GM19372 (cell line): ENCODE data around the gene ACSL1.
A peak's percentile ranks its signal among the peaks of the same experiment; 100 is the strongest.
"Not testable (repeated sequence)": the region's sequence is repeated elsewhere in the genome, so short reads cannot be mapped to it uniquely, and the experiment has no call there.

Experiments used
- ATAC-seq: cut with Tn5 transposase; IDR thresholded peaks from one replicate; pipeline ENCODE4 v1.9.1; 2021; ENCODE audit warnings: mild to moderate bottlenecking, low read depth, moderate library complexity; ENCODE audit not compliant: unreplicated experiment

ACSL1 gene

GRCh38 chr4:184762100-184762499 is 63.7 kb downstream of the ACSL1 start:
- ATAC-seq = peak; percentile 81

GRCh38 chr4:184760681-184761080 is 65.1 kb downstream of the ACSL1 start:
- ATAC-seq = no peak

GRCh38 chr4:184757810-184758209 is 68.0 kb downstream of the ACSL1 start:
- ATAC-seq = no peak

- ATAC-seq = no peak
Observed at GRCh38 chr4:184756399-184756798, 69.4 kb downstream of the ACSL1 start.

GRCh38 chr4:184755278-184755677 is 70.5 kb downstream of the ACSL1 start:
- ATAC-seq = no peak

GRCh38 chr4:184752496-184753275 is 73.1 kb downstream of the ACSL1 start:
- no peak for ATAC-seq

- ATAC-seq = no peak
Observed at GRCh38 chr4:184751585-184751956, 74.2 kb downstream of the ACSL1 start.

GRCh38 chr4:184750926-184751584 is 74.7 kb downstream of the ACSL1 start:
- no peak for ATAC-seq

- ATAC-seq = no peak
Observed at GRCh38 chr4:184748251-184748652, 77.5 kb downstream of the ACSL1 start.

GRCh38 chr4:184747034-184747830 is 78.5 kb downstream of the ACSL1 start:
- ATAC-seq = no peak

- peak; percentile 47 for ATAC-seq
Observed at GRCh38 chr4:184745831-184746795, 79.7 kb downstream of the ACSL1 start.

- ATAC-seq = no peak
Observed at GRCh38 chr4:184744236-184744635, 81.5 kb downstream of the ACSL1 start.

GRCh38 chr4:184743650-184744049 is 82.1 kb downstream of the ACSL1 start:
- no peak for ATAC-seq

GRCh38 chr4:184741651-184742050 is 84.1 kb downstream of the ACSL1 start:
- ATAC-seq = not testable (repeated sequence)

GRCh38 chr4:184740980-184741391 is 84.8 kb downstream of the ACSL1 start:
- ATAC-seq = no peak

- ATAC-seq = not testable (repeated sequence)
Observed at GRCh38 chr4:184739575-184739974, 86.2 kb downstream of the ACSL1 start.

- ATAC-seq = no peak
Observed at GRCh38 chr4:184734758-184735157, 91.0 kb downstream of the ACSL1 start.

GRCh38 chr4:184733654-184734524 is 91.9 kb downstream of the ACSL1 start, which contains the start of gene CENPU:
CENPU (minus strand) TSS chr4:184734096; CDS start chr4:184734062, 34 bp downstream.
- ATAC-seq = peak; percentile 89

- ATAC-seq = no peak
Observed at GRCh38 chr4:184732126-184732525, 93.6 kb downstream of the ACSL1 start.
